ENCODE data around the gene TSPAN18.

Gene TSPAN18

GRCh38 chr11:44726283-44727113 lies at the start of gene TSPAN18:
Gene TSPAN18, plus strand, starts transcription at chr11:44726962. Its CDS starts 179,455 bp downstream, at chr11:44906417.
- Mint-ChIP-seq H3K27ac (peak within 1 kb of the TSS; percentile 76), H3K4me1 (peaks cover 47% of the 10 kb centered on the region), H3K9me3 (no peaks in the 10 kb centered on the region), H3K27me3 (peaks cover 69% of the 10 kb centered on the region), H3K4me3 (peak within 1 kb of the TSS; percentile 86), H3K36me3 (peaks cover 23% of the 10 kb centered on the region)
- DNase-seq, result peak; percentile 50
- CTCF ChIA-PET, result interaction anchor here (0.9 to 1.0 kb wide), 2 partner anchors 109 to 377 kb away, joined by 3 to 5 read pairs; no protein-coding TSS in a partner anchor

- peaks cover 13% of the 10 kb centered on the region for H3K9me3 Mint-ChIP-seq
- H3K4me1 Mint-ChIP-seq, result peaks cover 58% of the 10 kb centered on the region
- peaks cover 3% of the 10 kb centered on the region for H3K27me3 Mint-ChIP-seq
- H3K36me3 Mint-ChIP-seq, result peaks cover 31% of the 10 kb centered on the region
- peak overlapping the region; percentile 72 for H3K4me3 Mint-ChIP-seq
- peak overlapping the region; percentile 94 for H3K27ac Mint-ChIP-seq
- CTCF ChIA-PET, result interaction anchor here (1.0 kb wide), 1 partner anchor 23 kb away, joined by 3 read pairs; no protein-coding TSS in a partner anchor
- DNase-seq, result peak; percentile 92
Measured at GRCh38 chr11:44680982-44681597, 45.7 kb upstream of the TSPAN18 start.

GRCh38 chr11:44681698-44682097 lies 45.1 kb upstream of the TSPAN18 start:
- Mint-ChIP-seq H3K9me3 (peaks cover 17% of the 10 kb centered on the region), H3K4me3 (peak overlapping the region; percentile 72), H3K27ac (peak overlapping the region; percentile 94), H3K27me3 (peaks cover 4% of the 10 kb centered on the region), H3K36me3 (peaks cover 35% of the 10 kb centered on the region), H3K4me1 (peaks cover 64% of the 10 kb centered on the region)
- CTCF ChIA-PET, result interaction anchor here (0.8 to 1.0 kb wide), 2 partner anchors 14 to 23 kb away, joined by 3 read pairs; no protein-coding TSS in a partner anchor
- no peak for DNase-seq

- Mint-ChIP-seq H3K4me1 (peaks cover 72% of the 10 kb centered on the region), H3K27me3 (peaks cover 20% of the 10 kb centered on the region), H3K9me3 (peaks cover 18% of the 10 kb centered on the region), H3K27ac (no peak overlapping the region), H3K36me3 (peaks cover 24% of the 10 kb centered on the region), H3K4me3 (no peak overlapping the region)
- no peak for DNase-seq
- CTCF ChIA-PET, result no interaction called here
Measured at GRCh38 chr11:44684859-44685281, 41.9 kb upstream of the TSPAN18 start.

GRCh38 chr11:44687388-44687787 lies 39.4 kb upstream of the TSPAN18 start:
- peaks cover 20% of the 10 kb centered on the region for H3K27me3 Mint-ChIP-seq
- CTCF ChIA-PET, result interaction anchor here (0.6 to 1.2 kb wide), 4 partner anchors 27 to 224 kb away, joined by 3 to 4 read pairs (median 4); no protein-coding TSS in a partner anchor
- H3K9me3 Mint-ChIP-seq, result peaks cover 14% of the 10 kb centered on the region
- H3K4me3 Mint-ChIP-seq, result no peak overlapping the region
- H3K27ac Mint-ChIP-seq, result no peak overlapping the region
- peaks cover 14% of the 10 kb centered on the region for H3K36me3 Mint-ChIP-seq
- DNase-seq, result no peak
- peaks cover 48% of the 10 kb centered on the region for H3K4me1 Mint-ChIP-seq

GRCh38 chr11:44689265-44689664 lies 37.5 kb upstream of the TSPAN18 start:
- H3K4me3 Mint-ChIP-seq, result no peak overlapping the region
- H3K27me3 Mint-ChIP-seq, result peaks cover 20% of the 10 kb centered on the region
- no peak for DNase-seq
- H3K9me3 Mint-ChIP-seq, result peaks cover 13% of the 10 kb centered on the region
- H3K4me1 Mint-ChIP-seq, result peaks cover 34% of the 10 kb centered on the region
- CTCF ChIA-PET, result no interaction called here
- H3K36me3 Mint-ChIP-seq, result peaks cover 11% of the 10 kb centered on the region
- H3K27ac Mint-ChIP-seq, result no peak overlapping the region

GRCh38 chr11:44690651-44691050 lies 36.1 kb upstream of the TSPAN18 start:
- no peak for DNase-seq
- Mint-ChIP-seq H3K36me3 (peaks cover 11% of the 10 kb centered on the region), H3K4me3 (no peak overlapping the region), H3K27ac (no peak overlapping the region), H3K9me3 (peaks cover 13% of the 10 kb centered on the region), H3K4me1 (peaks cover 40% of the 10 kb centered on the region), H3K27me3 (peaks cover 20% of the 10 kb centered on the region)
- CTCF ChIA-PET, result no interaction called here

GRCh38 chr11:44692460-44692859 lies 34.3 kb upstream of the TSPAN18 start:
- DNase-seq, result no peak
- Mint-ChIP-seq H3K27ac (no peak overlapping the region), H3K27me3 (peaks cover 12% of the 10 kb centered on the region), H3K4me1 (peaks cover 24% of the 10 kb centered on the region), H3K9me3 (peaks cover 8% of the 10 kb centered on the region), H3K36me3 (peaks cover 3% of the 10 kb centered on the region), H3K4me3 (no peak overlapping the region)
- CTCF ChIA-PET, result no interaction called here

- DNase-seq, result no peak
- H3K4me1 Mint-ChIP-seq, result peaks cover 12% of the 10 kb centered on the region
- no peaks in the 10 kb centered on the region for H3K36me3 Mint-ChIP-seq
- H3K27ac Mint-ChIP-seq, result no peak overlapping the region
- CTCF ChIA-PET, result no interaction called here
- peaks cover 6% of the 10 kb centered on the region for H3K9me3 Mint-ChIP-seq
- peaks cover 2% of the 10 kb centered on the region for H3K27me3 Mint-ChIP-seq
- no peak overlapping the region for H3K4me3 Mint-ChIP-seq
Measured at GRCh38 chr11:44693654-44694119, 33.1 kb upstream of the TSPAN18 start.

GRCh38 chr11:44694443-44694842 lies 32.3 kb upstream of the TSPAN18 start:
- DNase-seq, result no peak
- peak overlapping the region; percentile 42 for H3K27ac Mint-ChIP-seq
- H3K9me3 Mint-ChIP-seq, result peaks cover 4% of the 10 kb centered on the region
- CTCF ChIA-PET, result no interaction called here
- no peak overlapping the region for H3K4me3 Mint-ChIP-seq
- peaks cover 11% of the 10 kb centered on the region for H3K4me1 Mint-ChIP-seq
- H3K36me3 Mint-ChIP-seq, result no peaks in the 10 kb centered on the region
- H3K27me3 Mint-ChIP-seq, result peaks cover 10% of the 10 kb centered on the region

GRCh38 chr11:44695169-44695833 lies 31.5 kb upstream of the TSPAN18 start:
- no peaks in the 10 kb centered on the region for H3K9me3 Mint-ChIP-seq
- DNase-seq, result no peak
- H3K27me3 Mint-ChIP-seq, result peaks cover 18% of the 10 kb centered on the region
- H3K36me3 Mint-ChIP-seq, result no peaks in the 10 kb centered on the region
- H3K4me3 Mint-ChIP-seq, result no peak overlapping the region
- H3K27ac Mint-ChIP-seq, result no peak overlapping the region
- peaks cover 10% of the 10 kb centered on the region for H3K4me1 Mint-ChIP-seq
- CTCF ChIA-PET, result interaction anchor here (0.8 kb wide), 1 partner anchor 13 kb away, joined by 3 read pairs; no protein-coding TSS in a partner anchor

GRCh38 chr11:44698252-44698912 lies 28.4 kb upstream of the TSPAN18 start:
- H3K36me3 Mint-ChIP-seq, result no peaks in the 10 kb centered on the region
- H3K9me3 Mint-ChIP-seq, result peaks cover 2% of the 10 kb centered on the region
- DNase-seq, result no peak
- CTCF ChIA-PET, result no interaction called here
- H3K4me3 Mint-ChIP-seq, result no peak overlapping the region
- H3K27ac Mint-ChIP-seq, result no peak overlapping the region
- H3K4me1 Mint-ChIP-seq, result peaks cover 11% of the 10 kb centered on the region
- H3K27me3 Mint-ChIP-seq, result peaks cover 34% of the 10 kb centered on the region

- Mint-ChIP-seq H3K36me3 (peaks cover 2% of the 10 kb centered on the region), H3K27ac (no peak overlapping the region), H3K4me3 (no peak overlapping the region), H3K27me3 (peaks cover 34% of the 10 kb centered on the region), H3K9me3 (peaks cover 8% of the 10 kb centered on the region), H3K4me1 (peaks cover 7% of the 10 kb centered on the region)
- CTCF ChIA-PET, result no interaction called here
- no peak for DNase-seq
Measured at GRCh38 chr11:44699497-44700408, 27.0 kb upstream of the TSPAN18 start.
